ENCODE results near the gene SLC35B4. TPM values are rescaled to one million over a fixed set of nuclear protein-coding genes. Genes with fewer than 3 reads are reported as not detected.

SLC35B4 gene
- total RNA-seq (2022; extraction: Qiagen RNA extraction; ENCODE audit: low read depth): 26.6 to 40.6 TPM (median 32.4 TPM) in 5 replicates

GRCh38 chr7:134316539-134317344 is at the start of gene SLC35B4:
SLC35B4 (minus strand) TSS chr7:134316930; CDS start chr7:134316751, 179 bp downstream.

Other genes starting within 250 kb of the SLC35B4 start
- gene LRGUK, start 189.6 kb downstream of the SLC35B4 start, total RNA-seq (2022; extraction: Qiagen RNA extraction; ENCODE audit: low read depth): 0.28 to 0.53 TPM (median 0.35 TPM) in 5 replicates
- 2,275 to 3,027 TPM (median 2,754 TPM) in 5 replicates for gene AKR1B1, start 142.2 kb upstream of the SLC35B4 start, total RNA-seq (2022; extraction: Qiagen RNA extraction; ENCODE audit: low read depth)
- 2,264 to 2,613 TPM (median 2,442 TPM) in 5 replicates for gene AKR1B10, start 210.6 kb upstream of the SLC35B4 start, total RNA-seq (2022; extraction: Qiagen RNA extraction; ENCODE audit: low read depth)
- gene AKR1B15, start 232.2 kb upstream of the SLC35B4 start, total RNA-seq (2022; extraction: Qiagen RNA extraction; ENCODE audit: low read depth): 29.6 to 59.9 TPM (median 40.5 TPM) in 5 replicates